HG03354 (cell line): ENCODE results near the gene CBY2.
"Not testable (repeated sequence)": the region's sequence is repeated elsewhere in the genome, so short reads cannot be mapped to it uniquely, and the experiment has no call there.

Source experiments
- ATAC-seq: cut with Tn5 transposase; IDR thresholded peaks from one replicate; pipeline ENCODE4 v1.9.1; 2021; ENCODE audit warnings: mild to moderate bottlenecking; ENCODE audit not compliant: unreplicated experiment, poor library complexity, severe bottlenecking

Gene CBY2

DNA sequence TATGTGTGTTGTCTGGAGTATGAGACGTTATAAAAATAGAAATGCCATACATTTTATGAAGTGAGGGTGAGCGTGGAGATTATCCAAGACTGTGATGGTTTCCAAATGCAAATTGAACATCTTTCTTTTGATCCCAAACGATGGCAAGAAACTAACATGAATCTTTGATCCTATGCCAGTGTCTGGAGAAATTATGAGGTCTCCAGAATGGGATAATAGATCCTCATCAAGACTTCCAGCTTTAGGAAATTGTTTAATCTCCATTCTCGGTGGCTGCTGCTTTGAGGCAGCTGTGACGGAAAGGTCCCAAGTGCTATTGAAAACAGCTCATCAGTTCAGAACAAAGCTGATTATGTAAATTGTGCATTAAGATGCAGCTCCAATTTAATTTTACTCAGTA, 30.8 kb downstream of the CBY2 start:
- ATAC-seq = no peak

GRCh38 chr13:45733361-45733760, 31.2 kb downstream of the CBY2 start:
- ATAC-seq = no peak

DNA sequence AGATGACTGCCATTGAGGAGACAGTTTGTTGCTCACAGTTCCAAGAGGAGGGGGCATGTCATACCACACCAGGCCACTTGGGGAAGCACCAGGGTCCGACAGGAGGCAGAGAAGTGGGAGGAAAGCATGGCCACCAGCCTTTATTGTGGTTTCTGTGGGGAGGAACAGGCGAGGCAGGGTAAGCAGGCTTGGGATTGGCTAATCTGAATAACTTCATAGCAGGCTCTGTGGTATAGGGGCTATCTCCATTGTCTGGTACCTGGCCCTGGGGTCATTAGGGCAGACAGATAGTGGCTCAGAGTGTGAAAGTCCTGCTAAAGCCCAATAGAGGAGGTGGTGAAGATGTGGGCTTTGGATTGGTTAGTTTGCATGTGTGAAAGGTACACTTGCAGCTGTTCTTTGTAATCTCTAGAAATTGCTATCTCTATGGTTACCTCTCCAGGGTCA, 35.5 kb downstream of the CBY2 start:
- ATAC-seq = no peak

DNA sequence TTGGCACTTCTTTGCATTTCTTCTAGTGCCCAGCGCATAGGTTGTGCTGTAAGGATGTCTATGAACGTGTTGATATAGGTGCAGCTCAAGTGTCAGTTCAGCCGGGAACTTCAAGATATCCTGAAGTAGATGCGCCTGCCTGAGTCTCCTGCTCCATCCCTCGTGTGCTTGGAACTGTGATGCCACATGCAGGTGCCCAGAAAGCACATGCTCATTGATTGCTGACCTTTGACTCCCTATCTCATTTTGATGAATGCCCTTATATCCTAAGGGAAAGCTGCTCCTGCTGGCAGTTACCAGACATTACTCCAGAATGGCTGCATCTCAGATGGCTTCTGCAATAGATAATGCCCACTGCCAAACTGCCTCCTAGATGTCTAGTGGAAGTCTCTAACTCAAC, 40.9 kb downstream of the CBY2 start:
- no peak for ATAC-seq

DNA sequence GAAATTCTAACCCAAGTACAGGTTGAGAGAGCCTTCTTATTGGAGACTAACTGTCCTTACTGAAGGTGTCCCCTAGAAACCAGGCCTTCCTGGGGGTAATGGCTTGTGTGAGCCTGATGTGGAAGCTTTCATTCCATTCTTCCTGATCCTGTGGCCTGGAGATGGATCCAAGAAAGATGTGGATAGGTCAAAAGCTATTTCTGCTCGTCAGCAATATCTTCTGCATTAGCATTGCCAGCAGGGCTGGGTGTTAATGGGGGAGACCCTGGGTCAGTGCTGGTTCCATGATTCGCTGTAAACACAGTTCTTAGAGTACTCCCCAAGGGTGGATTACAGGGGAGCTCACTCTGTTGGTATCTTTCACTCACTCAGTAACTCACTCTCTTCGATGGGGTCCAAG, 42.9 kb downstream of the CBY2 start:
- ATAC-seq = no peak

GRCh38 chr13:45747071-45747470, 45.0 kb downstream of the CBY2 start:
- no peak for ATAC-seq

DNA sequence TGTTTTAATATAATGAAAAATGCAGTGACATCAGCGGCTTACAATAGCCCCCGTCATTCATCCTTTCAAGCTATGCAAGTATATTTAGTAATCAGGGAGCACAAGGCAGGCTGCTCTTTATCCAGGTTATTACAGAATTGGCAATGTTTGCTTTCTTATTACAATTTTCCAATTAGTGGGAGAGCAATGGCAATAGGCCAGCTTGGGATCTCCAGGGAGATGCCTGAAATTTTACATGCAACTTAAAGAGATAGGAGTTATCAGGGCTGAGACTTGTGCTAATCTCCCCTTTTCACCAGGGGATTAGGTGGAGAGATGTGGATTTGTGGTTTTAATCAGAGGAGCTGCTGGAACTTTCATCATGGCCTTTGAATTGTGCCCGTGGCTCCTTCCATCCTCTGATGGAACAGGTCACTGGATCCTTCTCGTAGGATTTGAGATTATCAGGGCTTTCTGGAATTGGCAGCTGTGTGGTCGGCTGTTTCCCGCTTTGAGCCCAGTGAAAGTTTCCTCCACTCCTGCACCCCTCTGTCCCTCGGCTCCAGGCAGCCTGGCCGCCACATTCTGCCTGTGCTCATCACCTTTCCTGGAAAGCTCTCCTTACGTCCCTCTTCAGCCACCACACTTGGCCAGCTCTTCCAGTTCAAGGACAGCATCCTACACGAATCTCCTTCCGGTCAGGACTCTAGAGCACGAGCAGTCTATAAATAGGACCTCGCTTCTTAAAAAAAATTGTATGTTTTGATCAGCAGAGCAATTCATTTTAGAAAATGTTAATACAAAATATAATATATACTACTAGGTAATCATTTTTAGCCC, 47.0 kb downstream of the CBY2 start:
- ATAC-seq = no peak

GRCh38 chr13:45750566-45750965, 48.4 kb downstream of the CBY2 start:
- no peak for ATAC-seq

- no peak for ATAC-seq
Measured at GRCh38 chr13:45751885-45752284, 49.8 kb downstream of the CBY2 start.

GRCh38 chr13:45752510-45752909, 50.4 kb downstream of the CBY2 start:
- ATAC-seq = no peak

GRCh38 chr13:45756498-45756897, 54.4 kb downstream of the CBY2 start:
- ATAC-seq = not testable (repeated sequence)

DNA sequence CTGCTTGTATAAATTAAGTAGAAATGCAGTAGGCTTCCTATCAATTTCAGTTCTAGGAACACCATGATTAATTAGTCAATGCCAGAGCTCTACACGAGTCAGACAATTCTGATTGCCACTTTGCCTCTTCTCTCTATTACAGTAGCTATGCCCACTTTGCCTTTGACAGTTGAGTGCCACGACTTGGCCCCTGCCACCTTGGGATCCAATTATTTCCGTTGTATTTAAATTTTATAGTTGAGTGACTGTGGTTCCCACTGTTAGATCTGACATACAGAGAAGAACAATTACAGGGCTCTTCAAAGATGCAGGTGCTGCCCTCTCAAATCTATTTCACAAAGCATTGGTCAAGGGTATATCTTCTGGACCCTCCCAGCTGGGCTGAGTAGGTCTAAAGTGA, 55.5 kb downstream of the CBY2 start:
- not testable (repeated sequence) for ATAC-seq

DNA sequence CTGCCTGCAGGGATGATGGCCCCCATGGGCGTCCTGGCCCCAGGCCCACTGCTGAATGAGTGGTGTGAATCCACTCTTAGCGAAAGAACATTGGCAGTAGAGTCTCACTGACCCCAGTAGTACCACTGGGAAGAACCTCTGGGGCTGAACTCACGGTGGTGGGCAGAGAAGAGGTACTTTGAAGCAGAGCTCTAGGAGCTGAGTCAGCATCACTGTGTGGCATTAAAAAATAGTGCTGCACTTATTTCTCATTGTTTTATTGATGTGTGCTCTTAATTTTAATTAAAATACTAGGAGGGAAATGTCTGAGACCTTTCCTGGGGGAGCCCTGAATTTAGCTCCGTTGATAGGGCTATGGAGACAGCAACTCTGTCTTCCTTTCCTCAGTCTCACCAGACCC, 61.3 kb downstream of the CBY2 start:
- no peak for ATAC-seq
